Measurements from ENCODE around the gene ACYP2.
"Not testable (repeated sequence)": the region's sequence is repeated elsewhere in the genome, so short reads cannot be mapped to it uniquely, and the experiment has no call there.

The ACYP2 gene

GRCh38 chr2:54260241-54260595, 144.8 kb downstream of the ACYP2 start:
- no peaks in the 10 kb centered on the region for H4K20me1 ChIP-seq (ENCODE audit: insufficient read depth, low read length)
- no peak overlapping the region for H3K9ac ChIP-seq (ENCODE audit: low read depth, low read length)
- no peaks in the 10 kb centered on the region for H3K79me2 ChIP-seq (ENCODE audit: insufficient read depth, low read length)
- ATAC-seq (ENCODE audit: insufficient read depth, low read depth) (no peak), DNase-seq (no peak)
- no peaks in the 10 kb centered on the region for H3K36me3 ChIP-seq (ENCODE audit: insufficient read depth, low read length)
- no peak overlapping the region for H3K4me3 ChIP-seq (ENCODE audit: low read depth in 1 of 2, low read length in 2 of 2)
- H3K4me2 ChIP-seq (ENCODE audit: insufficient read depth, low read length), result no peak overlapping the region
- H3K4me1 ChIP-seq (ENCODE audit: insufficient read depth, low read length), result no peaks in the 10 kb centered on the region
- H3K27me3 ChIP-seq (ENCODE audit: insufficient read depth, low read length, poor library complexity), result no peaks in the 10 kb centered on the region
- no peaks in the 10 kb centered on the region for H3K9me3 ChIP-seq (ENCODE audit: insufficient read depth, low read length, severe bottlenecking)
- no peak overlapping the region for H2AFZ ChIP-seq (ENCODE audit: low read depth, low read length)
- no peak overlapping the region for H3K27ac ChIP-seq (ENCODE audit: low read length)
- TF ChIP-seq CTCF (IDR thresholded peaks at IDR 0.05; ENCODE audit: borderline replicate concordance, extremely low read depth, low read length, poor library complexity, severe bottlenecking) (no peak), EZH2 (IDR thresholded peaks at IDR 0.05; ENCODE audit: borderline replicate concordance, low read depth, low read length, severe bottlenecking) (no peak)

GRCh38 chr2:54261537-54261936, 146.1 kb downstream of the ACYP2 start:
- Histone ChIP-seq H3K4me1 (ENCODE audit: insufficient read depth, low read length) (no peaks in the 10 kb centered on the region), H2AFZ (ENCODE audit: low read depth, low read length) (no peak overlapping the region), H3K4me2 (ENCODE audit: insufficient read depth, low read length) (no peak overlapping the region), H3K9ac (ENCODE audit: low read depth, low read length) (no peak overlapping the region), H4K20me1 (ENCODE audit: insufficient read depth, low read length) (no peaks in the 10 kb centered on the region), H3K79me2 (ENCODE audit: insufficient read depth, low read length) (no peaks in the 10 kb centered on the region), H3K36me3 (ENCODE audit: insufficient read depth, low read length) (no peaks in the 10 kb centered on the region), H3K27ac (ENCODE audit: low read length) (no peak overlapping the region), H3K4me3 (ENCODE audit: low read depth in 1 of 2, low read length in 2 of 2) (no peak overlapping the region), H3K27me3 (ENCODE audit: insufficient read depth, low read length, poor library complexity) (no peaks in the 10 kb centered on the region), H3K9me3 (ENCODE audit: insufficient read depth, low read length, severe bottlenecking) (no peaks in the 10 kb centered on the region)
- DNase-seq (no peak), ATAC-seq (ENCODE audit: insufficient read depth, low read depth) (no peak)
- TF ChIP-seq EZH2 (IDR thresholded peaks at IDR 0.05; ENCODE audit: borderline replicate concordance, low read depth, low read length, severe bottlenecking) (no peak), CTCF (IDR thresholded peaks at IDR 0.05; ENCODE audit: borderline replicate concordance, extremely low read depth, low read length, poor library complexity, severe bottlenecking) (no peak)

- no peak overlapping the region for H3K9ac ChIP-seq (ENCODE audit: low read depth, low read length)
Measured at GRCh38 chr2:54262015-54262765, 146.8 kb downstream of the ACYP2 start.

GRCh38 chr2:54265081-54265480, 149.7 kb downstream of the ACYP2 start:
- not testable (repeated sequence) for H2AFZ ChIP-seq (ENCODE audit: low read depth, low read length); H3K27me3 ChIP-seq (ENCODE audit: insufficient read depth, low read length, poor library complexity); H3K27ac ChIP-seq (ENCODE audit: low read length); H3K36me3 ChIP-seq (ENCODE audit: insufficient read depth, low read length); H4K20me1 ChIP-seq (ENCODE audit: insufficient read depth, low read length); ATAC-seq (ENCODE audit: insufficient read depth, low read depth); H3K9ac ChIP-seq (ENCODE audit: low read depth, low read length); H3K79me2 ChIP-seq (ENCODE audit: insufficient read depth, low read length); H3K4me2 ChIP-seq (ENCODE audit: insufficient read depth, low read length); DNase-seq; H3K9me3 ChIP-seq (ENCODE audit: insufficient read depth, low read length, severe bottlenecking); H3K4me1 ChIP-seq (ENCODE audit: insufficient read depth, low read length); H3K4me3 ChIP-seq (ENCODE audit: low read depth in 1 of 2, low read length in 2 of 2)

More at GRCh38 chr2:54262015-54262765, 146.8 kb downstream of the ACYP2 start:
- no peak for TF ChIP-seq EZH2 (IDR thresholded peaks at IDR 0.05; ENCODE audit: borderline replicate concordance, low read depth, low read length, severe bottlenecking)
- no peak for TF ChIP-seq CTCF (IDR thresholded peaks at IDR 0.05; ENCODE audit: borderline replicate concordance, extremely low read depth, low read length, poor library complexity, severe bottlenecking)
- ATAC-seq (ENCODE audit: insufficient read depth, low read depth), result no peak
- Histone ChIP-seq H3K9me3 (ENCODE audit: insufficient read depth, low read length, severe bottlenecking) (no peaks in the 10 kb centered on the region), H3K4me2 (ENCODE audit: insufficient read depth, low read length) (no peak overlapping the region), H2AFZ (ENCODE audit: low read depth, low read length) (no peak overlapping the region), H3K36me3 (ENCODE audit: insufficient read depth, low read length) (no peaks in the 10 kb centered on the region), H3K27me3 (ENCODE audit: insufficient read depth, low read length, poor library complexity) (no peaks in the 10 kb centered on the region), H3K27ac (ENCODE audit: low read length) (no peak overlapping the region), H3K4me1 (ENCODE audit: insufficient read depth, low read length) (no peaks in the 10 kb centered on the region), H3K4me3 (ENCODE audit: low read depth in 1 of 2, low read length in 2 of 2) (no peak overlapping the region), H4K20me1 (ENCODE audit: insufficient read depth, low read length) (no peaks in the 10 kb centered on the region), H3K79me2 (ENCODE audit: insufficient read depth, low read length) (no peaks in the 10 kb centered on the region)
- no peak for DNase-seq

All from DND-41 (cell line).